ENCODE data around the gene ACBD3.
"Not testable (repeated sequence)": the region's sequence is repeated elsewhere in the genome, so short reads cannot be mapped to it uniquely, and the experiment has no call there.

ACBD3 gene

GRCh38 chr1:226186124-226187018 lies at the start of gene ACBD3:
Gene ACBD3 (minus strand): TSS chr1:226186741. CDS start chr1:226186675, 66 bp downstream.
- DNase-seq = peak; percentile 85

DNA sequence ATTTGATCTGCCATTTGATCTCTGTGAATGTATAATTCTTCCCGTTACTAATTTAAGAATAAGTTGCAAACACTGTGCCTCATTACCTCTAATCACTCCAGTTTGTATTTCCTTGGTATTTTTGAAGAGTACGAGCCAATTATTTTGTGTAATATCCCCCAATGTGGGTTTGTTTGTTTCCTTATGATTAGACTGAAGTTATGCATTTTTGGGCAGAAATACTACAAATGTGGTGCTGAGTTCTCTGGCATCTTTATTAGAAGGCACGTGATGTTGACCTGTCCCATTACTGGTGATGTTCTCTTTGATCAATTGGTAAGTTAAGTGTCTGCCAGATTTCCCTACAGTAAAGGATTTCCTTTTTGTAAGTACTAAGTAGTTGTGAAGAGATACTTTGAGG lies 47.3 kb upstream of the ACBD3 start:
- no peak for DNase-seq

DNA sequence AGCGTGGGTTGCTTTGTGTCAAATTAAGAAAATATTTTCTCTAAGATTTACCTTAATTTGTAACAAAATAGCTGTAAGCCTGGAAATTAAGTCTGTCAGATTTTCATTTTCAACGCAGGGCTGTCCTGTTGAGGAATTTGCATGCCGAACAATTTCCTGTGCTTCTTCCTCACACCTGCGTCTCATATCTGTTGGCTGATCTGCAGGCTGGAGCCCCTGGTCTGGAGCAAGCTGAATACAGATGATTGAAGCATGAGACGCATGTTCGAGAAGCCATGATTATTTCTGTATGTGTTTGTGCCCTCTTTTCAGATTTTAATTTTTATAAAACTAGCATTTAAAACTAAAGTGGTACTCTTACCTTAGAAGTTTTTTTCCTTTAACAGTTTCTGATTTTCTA lies 46.8 kb upstream of the ACBD3 start:
- DNase-seq = no peak

- DNase-seq = no peak
Observed at GRCh38 chr1:226226601-226227000, 40.1 kb upstream of the ACBD3 start.

DNA sequence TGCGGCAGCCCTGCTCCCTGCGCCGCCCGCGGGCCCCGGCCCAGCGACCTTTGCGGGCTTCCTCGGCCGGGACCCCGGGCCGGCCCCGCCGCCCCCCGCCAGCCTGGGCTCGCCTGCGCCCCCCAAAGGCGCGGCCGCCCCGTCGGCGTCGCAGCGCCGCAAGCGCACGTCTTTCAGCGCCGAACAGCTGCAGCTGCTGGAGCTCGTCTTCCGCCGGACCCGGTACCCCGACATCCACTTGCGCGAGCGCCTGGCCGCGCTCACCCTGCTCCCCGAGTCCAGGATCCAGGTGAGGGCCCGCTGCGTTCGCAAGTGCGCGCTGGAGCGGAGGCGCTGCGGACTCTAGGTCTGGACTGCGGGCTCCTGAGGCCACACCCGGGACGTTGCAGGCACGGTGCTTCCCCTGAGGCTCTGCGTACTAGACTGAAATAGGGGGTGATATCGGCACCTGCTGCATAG lies 37.3 kb upstream of the ACBD3 start:
- peak; percentile 7 for DNase-seq

GRCh38 chr1:226223157-226223785 lies 36.7 kb upstream of the ACBD3 start, which contains the start of gene MIXL1:
Gene MIXL1 (plus strand): TSS chr1:226223664. CDS start chr1:226223682, 18 bp downstream.
- no peak for DNase-seq

DNA sequence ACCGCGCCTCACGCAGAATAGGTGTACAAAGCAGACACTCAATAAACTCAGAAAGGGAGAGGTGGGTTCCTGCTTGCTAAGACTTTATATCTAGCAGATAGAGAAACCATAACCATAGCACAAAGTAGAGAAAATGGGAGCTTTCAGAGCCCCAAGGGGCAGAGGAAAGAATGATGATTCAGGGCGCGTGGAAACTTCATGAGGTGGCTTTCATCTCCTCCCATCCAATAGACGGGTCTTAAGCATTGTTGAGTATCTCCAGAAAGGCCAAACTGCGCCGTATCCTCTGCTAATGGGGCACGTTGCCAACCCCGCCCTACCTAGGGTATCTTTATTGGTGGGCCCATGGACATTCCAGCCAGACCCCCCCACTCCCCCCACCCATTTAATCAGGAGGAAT lies 36.1 kb upstream of the ACBD3 start:
- no peak for DNase-seq

DNA sequence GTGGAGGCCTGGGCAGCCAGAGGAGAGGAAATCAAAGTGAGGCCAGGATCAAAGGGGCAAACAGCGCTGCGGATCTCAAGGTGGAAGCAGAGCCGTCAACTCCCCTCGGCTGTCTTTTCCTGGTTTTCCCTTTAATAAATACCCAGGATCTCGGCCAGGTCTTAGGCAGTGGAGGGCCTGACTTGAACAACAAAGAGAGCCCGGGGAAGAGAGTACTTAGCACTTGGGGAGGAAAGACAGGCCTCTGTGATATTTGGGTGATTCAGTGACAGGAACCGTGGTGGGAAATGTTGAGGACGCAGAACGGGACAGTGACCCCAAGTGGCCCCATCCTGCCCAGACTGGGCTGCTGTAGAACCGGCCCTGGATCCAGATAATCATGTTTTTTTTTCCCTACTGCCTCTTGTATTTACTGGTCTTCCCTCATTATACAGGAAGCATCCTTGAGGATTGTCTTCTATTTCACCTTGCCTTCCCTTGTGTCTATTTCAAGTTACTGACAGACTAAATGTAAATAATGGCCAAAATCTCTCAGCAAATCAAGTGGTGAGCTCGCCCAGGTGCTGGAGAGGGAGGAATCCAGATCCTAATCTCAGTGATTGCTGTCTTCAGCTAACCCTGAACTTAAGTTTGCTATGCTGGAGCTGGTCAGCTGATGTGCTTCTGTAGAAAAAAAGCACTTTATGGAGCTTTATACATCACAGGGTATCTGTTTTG lies 34.1 kb upstream of the ACBD3 start:
- no peak for DNase-seq

GRCh38 chr1:226217273-226217672 lies 30.7 kb upstream of the ACBD3 start:
- DNase-seq = no peak

DNA sequence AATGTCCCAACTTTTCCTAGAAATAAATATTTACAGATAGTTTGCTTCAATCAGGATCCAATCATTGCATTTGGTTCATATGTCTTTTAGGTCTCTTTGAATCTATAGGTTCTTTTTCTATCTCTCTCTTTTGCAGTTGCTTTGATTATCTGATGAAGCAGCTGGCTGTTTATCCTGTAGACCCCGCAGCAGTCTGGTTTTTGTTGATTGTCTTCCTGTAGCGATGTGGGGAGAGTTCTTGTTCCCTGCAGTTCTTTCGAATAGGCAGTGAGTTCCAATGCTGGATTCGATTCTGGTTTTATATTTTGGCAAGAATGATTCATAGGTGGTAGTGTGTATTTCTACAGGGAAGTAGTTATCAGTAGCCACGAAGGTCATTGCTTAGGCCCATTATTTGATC lies 29.5 kb upstream of the ACBD3 start:
- DNase-seq = no peak

- DNase-seq = no peak
Observed at GRCh38 chr1:226215239-226215638, 28.7 kb upstream of the ACBD3 start.

DNA sequence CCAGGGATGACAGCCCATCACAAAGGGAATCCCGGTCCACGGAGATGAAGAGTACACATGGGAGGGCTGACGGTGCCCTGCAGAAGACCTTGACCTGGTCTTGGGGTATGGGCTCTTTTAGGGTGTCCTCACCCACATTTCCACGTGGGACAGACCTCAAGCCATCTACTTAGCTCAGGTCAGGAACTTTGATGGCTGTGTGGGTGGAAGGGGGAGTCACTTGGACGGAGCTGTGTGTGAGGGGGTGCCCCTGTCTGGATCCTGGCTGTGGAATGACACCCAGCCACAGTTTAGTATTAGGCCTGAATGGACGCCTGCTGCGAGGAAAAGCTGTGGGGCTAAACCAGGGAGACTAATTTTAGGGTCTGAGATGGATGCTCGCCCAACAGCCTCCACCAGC lies 26.0 kb upstream of the ACBD3 start:
- DNase-seq = no peak

DNA sequence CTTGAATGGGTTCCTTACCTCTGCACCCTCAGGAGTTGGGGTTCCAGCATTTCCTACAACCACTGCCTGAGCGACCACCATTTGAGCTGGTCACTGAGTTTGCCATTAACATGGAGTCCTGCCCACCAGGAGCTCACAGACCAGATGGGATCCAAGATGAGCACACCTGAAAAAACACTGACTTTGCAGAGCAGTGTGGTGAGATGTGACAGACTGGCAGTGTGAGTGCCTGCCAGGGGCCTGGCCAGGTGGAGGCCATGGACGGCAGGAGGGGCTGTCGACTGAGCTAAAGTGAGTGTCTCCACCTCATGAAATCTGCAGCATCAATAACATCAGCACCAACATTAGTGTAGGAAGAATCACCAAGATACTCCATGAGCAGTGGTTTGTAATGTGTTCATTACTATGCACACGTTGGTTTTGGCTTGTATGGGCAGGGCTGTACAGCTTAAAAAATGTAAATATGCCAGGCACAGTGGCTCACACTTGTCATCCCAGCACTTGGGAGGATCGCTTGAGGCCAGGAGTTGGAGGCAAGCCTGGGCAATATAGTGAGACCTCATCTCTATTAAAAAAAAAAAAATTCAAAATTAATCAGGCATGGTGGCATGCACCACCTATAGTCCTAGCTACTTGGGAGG lies 24.8 kb upstream of the ACBD3 start:
- no peak for DNase-seq

GRCh38 chr1:226210571-226211176 lies 24.1 kb upstream of the ACBD3 start:
- DNase-seq = no peak

- DNase-seq = no peak
Observed at GRCh38 chr1:226209307-226210059, 22.9 kb upstream of the ACBD3 start.

DNA sequence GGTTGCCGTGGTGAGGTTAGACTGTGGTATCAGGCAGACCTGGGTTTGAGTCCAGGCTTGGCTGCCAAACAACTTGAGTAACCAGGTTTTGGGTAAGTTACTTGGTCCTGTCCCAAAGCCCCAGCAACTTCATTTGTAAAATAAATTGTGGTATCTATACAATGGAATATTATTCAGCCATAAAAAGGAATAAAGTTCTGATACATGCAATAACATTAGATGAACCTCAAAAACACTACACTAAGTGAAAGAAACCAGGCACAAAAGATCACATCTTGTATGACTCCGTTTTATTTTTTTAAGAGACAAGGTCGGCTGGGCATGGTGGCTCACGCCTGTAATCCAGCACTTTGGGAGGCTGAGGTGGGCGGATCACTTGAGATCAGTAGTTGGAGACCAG lies 20.5 kb upstream of the ACBD3 start:
- DNase-seq = no peak

GRCh38 chr1:226204198-226204597 lies 17.7 kb upstream of the ACBD3 start:
- no peak for DNase-seq

DNA sequence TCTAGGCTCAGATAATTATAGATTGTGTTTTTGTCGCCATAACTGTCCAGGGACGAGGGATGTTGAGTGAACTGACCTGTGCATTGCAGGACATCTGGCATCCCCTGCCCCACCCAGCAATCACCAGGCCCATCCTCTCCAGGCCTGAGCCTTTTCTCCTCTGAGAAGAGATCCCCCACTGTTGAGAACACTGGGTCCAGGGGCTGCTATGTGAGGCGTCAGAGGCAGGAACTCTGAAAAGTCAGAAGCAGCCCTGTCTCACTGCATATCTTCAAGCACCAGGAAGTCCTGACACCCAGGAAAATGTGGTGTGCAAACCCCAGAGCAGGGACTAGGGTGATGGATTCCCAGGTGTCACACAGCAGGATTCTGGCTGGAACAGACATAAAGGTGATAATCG lies 17.1 kb upstream of the ACBD3 start:
- no peak for DNase-seq

GRCh38 chr1:226203240-226203639 lies 16.7 kb upstream of the ACBD3 start:
- no peak for DNase-seq

DNA sequence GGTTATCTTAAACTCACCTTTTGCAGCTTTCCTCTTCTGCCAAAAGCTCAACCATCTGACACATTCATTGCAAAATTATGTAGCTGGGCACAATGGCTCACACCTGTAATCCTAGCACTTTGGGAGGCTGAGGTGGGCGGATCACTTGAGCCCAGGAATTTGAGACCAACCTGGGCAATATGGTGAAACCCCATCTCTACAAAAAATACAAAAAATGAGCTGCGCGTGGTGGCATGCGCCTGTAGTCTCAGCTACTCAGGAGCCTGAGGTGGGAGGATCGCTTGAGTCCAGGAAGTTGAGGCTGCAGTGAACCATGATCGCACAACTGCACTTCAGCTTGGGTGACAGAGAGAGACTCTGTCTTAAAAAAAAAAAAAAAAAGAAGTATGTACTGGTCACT lies 16.1 kb upstream of the ACBD3 start:
- not testable (repeated sequence) for DNase-seq

- no peak for DNase-seq
Observed at GRCh38 chr1:226202246-226202645, 15.7 kb upstream of the ACBD3 start.

Measured in CD4-positive, alpha-beta T cell treated with Interleukin-10 for 1 hour (primary cell).